ENCODE data around the gene UFSP1.
A peak's percentile ranks its signal among the peaks of the same experiment; 100 is the strongest.
"Not testable (repeated sequence)": the region's sequence is repeated elsewhere in the genome, so short reads cannot be mapped to it uniquely, and the experiment has no call there.

The UFSP1 gene

GRCh38 chr7:100860702-100861615, 28.6 kb downstream of the UFSP1 start:
- DNase-seq (ENCODE audit: extremely low read depth in 1 of 2, low read depth in 1 of 2): no peak

- no peak for DNase-seq (ENCODE audit: extremely low read depth in 1 of 2, low read depth in 1 of 2)
Measured at GRCh38 chr7:100859856-100860255, 29.7 kb downstream of the UFSP1 start.

DNA sequence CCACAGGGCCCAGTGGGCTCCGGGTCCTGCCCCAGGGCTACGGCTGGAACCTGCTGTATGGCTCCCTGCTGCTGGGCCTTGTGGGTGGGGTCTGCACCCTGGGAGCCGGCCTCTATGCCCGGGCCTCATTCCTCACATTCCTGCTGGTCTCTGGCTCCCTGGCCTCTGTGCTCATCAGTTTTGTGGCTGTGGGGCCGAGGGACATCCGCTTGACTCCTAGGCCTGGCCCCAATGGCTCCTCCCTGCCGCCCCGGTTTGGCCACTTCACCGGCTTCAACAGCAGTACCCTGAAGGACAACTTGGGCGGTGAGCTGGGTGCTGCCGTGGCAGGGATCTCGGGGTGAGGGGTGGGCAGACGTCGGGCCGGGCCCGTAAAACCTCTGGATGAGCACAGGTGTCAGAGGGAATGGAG, 32.6 kb downstream of the UFSP1 start:
- no peak for DNase-seq (ENCODE audit: extremely low read depth in 1 of 2, low read depth in 1 of 2)

DNA sequence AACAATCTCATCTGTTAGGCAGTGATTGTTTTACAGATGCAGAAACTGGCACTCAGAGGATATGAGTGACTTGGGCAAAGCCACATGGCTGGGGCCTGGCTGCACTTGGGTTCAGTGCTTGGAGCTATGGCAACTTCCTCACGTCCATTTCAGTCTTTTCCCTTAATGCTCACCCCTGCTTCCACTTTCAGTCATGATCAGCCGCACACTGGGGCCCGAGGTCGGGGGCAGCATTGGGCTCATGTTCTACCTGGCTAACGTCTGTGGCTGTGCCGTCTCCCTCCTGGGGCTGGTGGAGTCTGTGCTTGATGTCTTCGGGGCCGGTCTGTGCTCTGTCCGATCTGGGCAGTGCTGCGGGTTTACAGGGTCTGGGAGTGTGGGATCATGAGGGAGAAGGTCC, 34.0 kb downstream of the UFSP1 start:
- no peak for DNase-seq (ENCODE audit: extremely low read depth in 1 of 2, low read depth in 1 of 2)

GRCh38 chr7:100854899-100855298, 34.6 kb downstream of the UFSP1 start:
- not testable (repeated sequence) for DNase-seq (ENCODE audit: extremely low read depth in 1 of 2, low read depth in 1 of 2)

- no peak for DNase-seq (ENCODE audit: extremely low read depth in 1 of 2, low read depth in 1 of 2)
Measured at GRCh38 chr7:100854146-100854895, 35.2 kb downstream of the UFSP1 start.

GRCh38 chr7:100852048-100852872, 37.3 kb downstream of the UFSP1 start, which contains the start of gene SLC12A9:
Gene SLC12A9 (plus strand): TSS chr7:100852713. CDS start chr7:100854198, 1,485 bp downstream.
- DNase-seq (ENCODE audit: extremely low read depth in 1 of 2, low read depth in 1 of 2): peak; percentile 55 to 70

DNA sequence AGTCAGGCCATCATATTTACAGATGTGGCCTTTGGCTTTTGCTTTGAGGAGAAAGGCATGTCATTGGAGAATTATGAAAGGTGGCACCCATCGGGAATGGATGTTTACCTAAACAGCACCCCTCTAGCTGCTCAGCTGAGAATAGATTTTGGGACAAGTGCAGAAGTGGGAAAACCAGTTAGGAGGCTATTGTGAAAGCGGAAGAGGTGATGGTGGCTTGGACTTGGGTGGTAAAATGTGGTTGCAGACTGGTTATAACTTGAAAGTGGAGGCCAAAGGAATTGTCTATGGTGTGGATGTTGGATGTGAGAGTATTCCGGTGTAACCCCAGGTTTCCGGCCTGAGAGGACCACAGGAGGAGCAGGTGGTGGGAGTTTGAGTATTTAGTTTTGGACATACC, 42.2 kb downstream of the UFSP1 start:
- no peak for DNase-seq (ENCODE audit: extremely low read depth in 1 of 2, low read depth in 1 of 2)

- no peak for DNase-seq (ENCODE audit: extremely low read depth in 1 of 2, low read depth in 1 of 2)
Measured at GRCh38 chr7:100840470-100841100, 48.9 kb downstream of the UFSP1 start.

DNA sequence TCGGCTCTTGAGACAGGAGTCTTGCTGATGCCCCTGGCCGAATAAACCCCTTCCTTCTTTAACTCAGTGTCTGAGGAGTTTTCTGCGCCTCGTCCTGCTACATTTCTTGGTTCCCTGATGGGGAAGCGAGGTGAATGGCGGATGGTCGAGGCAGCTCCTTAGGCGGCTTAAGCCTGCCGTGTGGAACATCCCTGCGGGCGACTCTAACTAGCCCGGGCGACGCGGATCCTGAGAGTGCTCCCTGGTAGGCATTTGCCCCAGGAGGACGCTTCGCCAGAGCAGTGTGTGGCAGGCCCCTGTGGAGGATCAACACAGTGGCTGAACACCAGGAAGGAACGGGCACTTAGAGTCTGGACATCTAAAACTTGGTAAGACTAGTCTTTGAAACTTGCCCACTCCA, 50.2 kb downstream of the UFSP1 start:
- DNase-seq (ENCODE audit: extremely low read depth in 1 of 2, low read depth in 1 of 2): no peak

All from activated CD8-positive, alpha-beta memory T cell treated with anti-CD3 and anti-CD28 coated beads for 1 hour (primary cell).